BLaER1 treated with 17β-estradiol and CSF1 and Interleukin-3, amounts not matched to agents 10 nM and 100 nM (cell line): ENCODE data around the gene CLDND2.

Experiments used
- H3K27ac ChIP-seq, 11 experiments: shearing (Covaris generic); formaldehyde crosslinking; 2 replicates each; pipeline ENCODE4 v1.8.1; 2022
- H3K27me3 ChIP-seq, 11 experiments: shearing (Covaris generic); formaldehyde crosslinking; 2 replicates each; pipeline ENCODE4 v1.8.1; 2022
- H3K36me3 ChIP-seq, 11 experiments: shearing (Covaris generic); formaldehyde crosslinking; 2 replicates each; pipeline ENCODE4 v1.8.1; 2022
- H3K4me1 ChIP-seq, 10 experiments: shearing (Covaris generic); formaldehyde crosslinking; 2 replicates each; pipeline ENCODE4 v1.8.1; 2022
- H3K4me2 ChIP-seq, 11 experiments: shearing (Covaris generic); formaldehyde crosslinking; 2 replicates each; pipeline ENCODE4 v1.8.1; 2022
- H3K4me3 ChIP-seq, 10 experiments: shearing (Covaris generic); formaldehyde crosslinking; 2 replicates each; pipeline ENCODE4 v1.8.1; 2022
- H3K9ac ChIP-seq, 11 experiments: shearing (Covaris generic); formaldehyde crosslinking; 2 replicates each; pipeline ENCODE4 v1.8.1; 2022
- H3K9me3 ChIP-seq, 11 experiments: shearing (Covaris generic); formaldehyde crosslinking; replicated peaks in 1 of 11; 2 replicates each; pipeline ENCODE4 v1.8.1; 2022
- H4K20me1 ChIP-seq, 11 experiments: shearing (Covaris generic); formaldehyde crosslinking; 2 replicates each; pipeline ENCODE4 v1.8.1; 2022
- Cebpa-rat ChIP-seq, 11 experiments: shearing (Covaris generic); IDR thresholded peaks; 2 replicates each; pipeline ENCODE4 v1.8.1; 2022

The CLDND2 gene

GRCh38 chr19:51354742-51355148 is 14.1 kb downstream of the CLDND2 start:
- peak overlapping the region in 1 of 11 experiments; percentile 40; a peak in 1 of 22 replicates for H3K27ac ChIP-seq
- H3K4me2 ChIP-seq = no peak overlapping the region
- no peaks in the 10 kb centered on the region for H3K27me3 ChIP-seq
- H3K9me3 ChIP-seq = no peaks in the 10 kb centered on the region; a peak in 1 of 22 replicates
- no peak overlapping the region for H3K4me3 ChIP-seq
- no peak for TF ChIP-seq Cebpa-rat (IDR thresholded peaks at IDR 0.05)
- H3K4me1 ChIP-seq = peaks cover 4 to 25% (median 7%) of the 10 kb centered on the region in 10 experiments; a peak in 12 of 20 replicates
- H3K9ac ChIP-seq = no peak overlapping the region; a peak in 1 of 22 replicates
- peaks cover 0 to 8% (median 0%) of the 10 kb centered on the region in 11 experiments; a peak in 3 of 22 replicates for H4K20me1 ChIP-seq
- H3K36me3 ChIP-seq = peaks cover 22 to 50% (median 34%) of the 10 kb centered on the region in 11 experiments

GRCh38 chr19:51354103-51354741 is 14.6 kb downstream of the CLDND2 start:
- Histone ChIP-seq H3K36me3 (peaks cover 22 to 55% (median 39%) of the 10 kb centered on the region in 11 experiments), H3K4me3 (no peak overlapping the region), H3K27ac (peak overlapping the region in 2 of 11 experiments; percentile 18 to 40; a peak in 2 of 22 replicates), H3K4me2 (no peak overlapping the region), H3K27me3 (no peaks in the 10 kb centered on the region), H3K9ac (no peak overlapping the region; a peak in 1 of 22 replicates), H3K9me3 (no peaks in the 10 kb centered on the region; a peak in 1 of 22 replicates), H4K20me1 (peaks cover 0 to 8% (median 0%) of the 10 kb centered on the region in 11 experiments; a peak in 3 of 22 replicates), H3K4me1 (peaks cover 4 to 25% (median 7%) of the 10 kb centered on the region in 10 experiments; a peak in 12 of 20 replicates)
- TF ChIP-seq Cebpa-rat (IDR thresholded peaks at IDR 0.05) = no peak

DNA sequence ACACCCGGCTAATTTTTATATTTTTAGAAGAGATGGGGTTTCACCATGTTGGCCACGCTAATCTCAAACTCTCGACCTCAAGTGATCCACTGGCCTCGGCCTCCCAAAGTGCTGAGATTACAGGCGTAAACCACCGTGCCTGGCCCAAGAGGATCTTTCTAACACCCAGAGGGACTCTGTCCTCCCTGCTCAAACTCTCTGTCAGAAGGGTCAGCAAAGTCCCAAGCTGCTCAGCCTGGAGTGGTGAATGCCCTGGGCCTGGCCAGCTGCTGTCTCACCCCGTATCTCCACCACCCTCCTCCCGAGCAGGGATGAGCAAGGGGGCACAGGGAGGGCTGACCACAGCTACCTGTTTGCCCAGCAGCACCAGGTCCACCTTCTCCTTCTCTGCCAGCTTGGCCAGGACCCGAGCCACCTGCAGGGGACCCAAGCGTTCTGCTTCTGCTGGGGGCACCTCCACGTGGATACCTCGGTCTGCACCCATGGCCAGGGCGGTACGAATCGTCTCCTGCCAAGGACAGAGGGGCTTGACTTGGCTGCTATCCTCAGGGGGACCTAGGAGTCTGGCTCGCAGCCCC is 15.9 kb downstream of the CLDND2 start:
- no peak for TF ChIP-seq Cebpa-rat (IDR thresholded peaks at IDR 0.05)
- Histone ChIP-seq H3K4me3 (no peak overlapping the region), H3K27ac (no peak overlapping the region; a peak in 1 of 22 replicates), H3K4me2 (no peak overlapping the region), H4K20me1 (peaks cover 0 to 7% (median 0%) of the 10 kb centered on the region in 11 experiments; a peak in 3 of 22 replicates), H3K9ac (no peak overlapping the region), H3K27me3 (no peaks in the 10 kb centered on the region), H3K9me3 (no peaks in the 10 kb centered on the region; a peak in 1 of 22 replicates), H3K36me3 (peaks cover 22 to 63% (median 44%) of the 10 kb centered on the region in 11 experiments), H3K4me1 (peaks cover 0 to 19% (median 4%) of the 10 kb centered on the region in 10 experiments; a peak in 11 of 20 replicates)

- Histone ChIP-seq H3K4me1 (peaks cover 0 to 17% (median 4%) of the 10 kb centered on the region in 10 experiments; a peak in 10 of 20 replicates), H3K27me3 (no peaks in the 10 kb centered on the region), H3K27ac (peak overlapping the region in 7 of 11 experiments; percentile 19 to 66 (median 45); a peak in 11 of 22 replicates), H3K9ac (no peak overlapping the region; a peak in 2 of 22 replicates), H3K4me3 (no peak overlapping the region), H4K20me1 (peaks cover 0 to 7% (median 0%) of the 10 kb centered on the region in 11 experiments; a peak in 3 of 22 replicates), H3K36me3 (peaks cover 22 to 72% (median 56%) of the 10 kb centered on the region in 11 experiments), H3K4me2 (peak overlapping the region in 4 of 11 experiments; percentile 2 to 29 (median 16); a peak in 4 of 22 replicates), H3K9me3 (no peaks in the 10 kb centered on the region; a peak in 1 of 22 replicates)
- TF ChIP-seq Cebpa-rat (IDR thresholded peaks at IDR 0.05) = no peak
Measured at GRCh38 chr19:51351266-51351990, 17.4 kb downstream of the CLDND2 start.

- Histone ChIP-seq H3K27me3 (no peaks in the 10 kb centered on the region), H3K4me2 (no peak overlapping the region), H3K27ac (no peak overlapping the region), H3K9ac (no peak overlapping the region), H4K20me1 (peaks cover 0 to 5% (median 0%) of the 10 kb centered on the region in 11 experiments; a peak in 1 of 22 replicates), H3K36me3 (peaks cover 36 to 84% (median 63%) of the 10 kb centered on the region in 11 experiments), H3K4me1 (peaks cover 0 to 33% (median 20%) of the 10 kb centered on the region in 10 experiments; a peak in 17 of 20 replicates), H3K9me3 (no peaks in the 10 kb centered on the region; a peak in 1 of 22 replicates), H3K4me3 (no peak overlapping the region)
- TF ChIP-seq Cebpa-rat (IDR thresholded peaks at IDR 0.05) = no peak
Measured at GRCh38 chr19:51347209-51347928, 21.4 kb downstream of the CLDND2 start.

GRCh38 chr19:51346742-51347141 is 22.1 kb downstream of the CLDND2 start:
- Histone ChIP-seq H3K4me2 (no peak overlapping the region), H3K36me3 (peaks cover 32 to 78% (median 57%) of the 10 kb centered on the region in 11 experiments), H3K27me3 (0 out of 22 replicates have a peak, but pooled peaks cover 0 to under 1% (median 0%) of the 10 kb centered on the region in 11 experiments), H3K4me3 (no peak overlapping the region), H3K9ac (no peak overlapping the region), H3K4me1 (peaks cover 6 to 33% (median 22%) of the 10 kb centered on the region in 10 experiments; a peak in 18 of 20 replicates), H3K27ac (no peak overlapping the region), H3K9me3 (no peaks in the 10 kb centered on the region; a peak in 1 of 22 replicates), H4K20me1 (peaks cover 0 to 5% (median 0%) of the 10 kb centered on the region in 11 experiments; a peak in 1 of 22 replicates)
- no peak for TF ChIP-seq Cebpa-rat (IDR thresholded peaks at IDR 0.05)

GRCh38 chr19:51345076-51345620 is 23.7 kb downstream of the CLDND2 start:
- Histone ChIP-seq H3K4me2 (peak overlapping the region in 5 of 11 experiments; percentile 1 to 49 (median 25); a peak in 6 of 22 replicates), H3K9me3 (no peaks in the 10 kb centered on the region), H3K9ac (no peak overlapping the region), H3K27me3 (peaks cover 0 to 16% (median 11%) of the 10 kb centered on the region in 11 experiments; a peak in 18 of 22 replicates), H4K20me1 (peaks cover 0 to 5% (median 0%) of the 10 kb centered on the region in 11 experiments; a peak in 1 of 22 replicates), H3K4me1 (peaks cover 19 to 34% (median 26%) of the 10 kb centered on the region in 10 experiments; a peak in 18 of 20 replicates), H3K27ac (no peak overlapping the region), H3K36me3 (peaks cover 17 to 62% (median 42%) of the 10 kb centered on the region in 11 experiments), H3K4me3 (no peak overlapping the region)
- TF ChIP-seq Cebpa-rat (IDR thresholded peaks at IDR 0.05) = no peak
